ENCODE data around the gene CFAP119.

CFAP119 gene

DNA sequence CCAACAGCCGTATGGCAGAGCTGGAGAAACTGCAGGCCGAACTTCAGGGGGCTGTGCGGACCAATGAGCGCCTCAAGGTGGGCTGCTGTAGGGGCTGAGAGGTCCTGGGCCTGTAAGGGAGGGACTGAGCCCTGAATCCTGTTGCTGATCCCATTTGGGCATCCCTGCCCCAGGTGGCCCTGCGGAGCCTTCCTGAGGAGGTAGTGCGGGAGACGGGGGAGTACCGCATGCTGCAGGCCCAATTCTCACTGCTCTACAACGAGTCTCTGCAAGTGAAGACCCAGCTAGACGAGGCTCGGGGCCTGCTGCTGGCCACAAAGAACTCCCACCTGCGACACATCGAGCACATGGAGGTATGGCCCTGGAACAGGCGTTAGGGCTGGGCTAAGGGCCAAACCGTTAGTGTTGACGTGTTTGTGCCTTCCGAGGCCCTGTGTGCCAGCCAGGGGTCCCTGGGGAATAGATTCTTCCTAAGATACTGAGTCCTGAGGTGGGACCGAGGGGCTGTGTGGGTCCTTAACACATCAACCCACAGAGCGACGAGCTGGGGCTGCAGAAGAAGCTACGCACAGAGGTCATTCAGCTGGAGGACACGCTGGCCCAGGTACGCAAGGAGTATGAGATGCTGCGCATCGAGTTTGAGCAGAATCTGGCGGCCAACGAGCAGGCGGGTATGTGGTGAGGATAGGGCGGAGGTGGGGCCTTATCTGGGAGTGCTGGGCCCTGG, 4.5 kb upstream of the CFAP119 start:
- DNase-seq (ENCODE audit: extremely low read depth, low read depth) = no peak
- TF ChIP-seq, protein P1, sequence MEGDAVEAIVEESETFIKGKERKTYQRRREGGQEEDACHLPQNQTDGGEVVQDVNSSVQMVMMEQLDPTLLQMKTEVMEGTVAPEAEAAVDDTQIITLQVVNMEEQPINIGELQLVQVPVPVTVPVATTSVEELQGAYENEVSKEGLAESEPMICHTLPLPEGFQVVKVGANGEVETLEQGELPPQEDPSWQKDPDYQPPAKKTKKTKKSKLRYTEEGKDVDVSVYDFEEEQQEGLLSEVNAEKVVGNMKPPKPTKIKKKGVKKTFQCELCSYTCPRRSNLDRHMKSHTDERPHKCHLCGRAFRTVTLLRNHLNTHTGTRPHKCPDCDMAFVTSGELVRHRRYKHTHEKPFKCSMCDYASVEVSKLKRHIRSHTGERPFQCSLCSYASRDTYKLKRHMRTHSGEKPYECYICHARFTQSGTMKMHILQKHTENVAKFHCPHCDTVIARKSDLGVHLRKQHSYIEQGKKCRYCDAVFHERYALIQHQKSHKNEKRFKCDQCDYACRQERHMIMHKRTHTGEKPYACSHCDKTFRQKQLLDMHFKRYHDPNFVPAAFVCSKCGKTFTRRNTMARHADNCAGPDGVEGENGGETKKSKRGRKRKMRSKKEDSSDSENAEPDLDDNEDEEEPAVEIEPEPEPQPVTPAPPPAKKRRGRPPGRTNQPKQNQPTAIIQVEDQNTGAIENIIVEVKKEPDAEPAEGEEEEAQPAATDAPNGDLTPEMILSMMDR (IDR thresholded peaks at IDR 0.05; ENCODE audit: low read depth, low read length) = no peak

DNA sequence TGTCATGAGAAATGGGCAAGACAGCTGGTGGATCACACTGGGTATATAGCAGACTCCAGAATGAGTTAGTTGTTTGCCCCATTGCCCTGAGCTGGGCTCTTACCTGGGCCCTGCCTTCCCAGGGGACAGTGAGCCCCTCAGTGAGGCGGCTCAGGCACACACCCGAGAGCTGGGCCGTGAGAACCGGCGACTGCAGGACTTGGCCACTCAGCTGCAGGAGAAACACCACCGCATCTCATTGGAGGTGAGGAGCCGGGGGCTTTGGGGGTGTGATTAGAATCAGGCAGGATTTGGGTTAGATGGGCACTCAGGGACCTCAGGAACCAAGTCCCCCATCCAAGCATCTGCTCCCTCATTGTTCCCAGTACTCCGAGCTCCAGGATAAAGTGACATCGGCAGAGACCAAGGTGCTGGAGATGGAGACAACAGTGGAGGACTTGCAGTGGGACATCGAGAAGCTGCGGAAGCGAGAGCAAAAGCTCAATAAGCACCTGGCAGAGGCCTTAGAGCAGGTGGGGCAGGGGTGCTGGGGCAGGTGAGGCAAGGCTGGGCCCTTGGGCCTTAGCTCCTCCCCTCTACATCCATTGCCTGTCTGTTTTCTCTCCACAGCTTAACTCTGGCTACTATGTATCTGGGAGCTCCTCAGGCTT, 3.1 kb upstream of the CFAP119 start:
- TF ChIP-seq, protein P1 (IDR thresholded peaks at IDR 0.05; ENCODE audit: low read depth, low read length) = no peak
- DNase-seq (ENCODE audit: extremely low read depth, low read depth) = no peak

DNA sequence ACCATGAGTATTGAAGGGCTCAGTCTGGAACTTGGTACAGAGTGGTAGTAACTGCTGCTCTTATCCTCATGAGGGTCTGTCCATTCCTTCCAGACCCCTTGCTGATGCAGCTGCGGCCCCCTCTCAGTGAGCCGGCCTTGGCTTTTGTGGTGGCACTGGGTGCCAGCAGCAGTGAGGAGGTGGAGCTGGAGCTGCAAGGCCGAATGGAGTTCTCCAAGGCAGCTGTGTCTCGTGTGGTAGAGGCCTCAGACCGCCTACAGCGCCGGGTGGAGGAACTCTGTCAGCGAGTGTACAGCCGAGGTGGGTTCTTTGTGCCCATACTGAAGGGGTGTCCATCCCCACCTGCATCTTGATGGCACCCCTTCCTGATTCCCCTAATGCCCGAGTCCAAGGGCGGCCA, 2.2 kb upstream of the CFAP119 start:
- TF ChIP-seq, protein P1 (IDR thresholded peaks at IDR 0.05; ENCODE audit: low read depth, low read length) = no peak
- no peak for DNase-seq (ENCODE audit: extremely low read depth, low read depth)

DNA sequence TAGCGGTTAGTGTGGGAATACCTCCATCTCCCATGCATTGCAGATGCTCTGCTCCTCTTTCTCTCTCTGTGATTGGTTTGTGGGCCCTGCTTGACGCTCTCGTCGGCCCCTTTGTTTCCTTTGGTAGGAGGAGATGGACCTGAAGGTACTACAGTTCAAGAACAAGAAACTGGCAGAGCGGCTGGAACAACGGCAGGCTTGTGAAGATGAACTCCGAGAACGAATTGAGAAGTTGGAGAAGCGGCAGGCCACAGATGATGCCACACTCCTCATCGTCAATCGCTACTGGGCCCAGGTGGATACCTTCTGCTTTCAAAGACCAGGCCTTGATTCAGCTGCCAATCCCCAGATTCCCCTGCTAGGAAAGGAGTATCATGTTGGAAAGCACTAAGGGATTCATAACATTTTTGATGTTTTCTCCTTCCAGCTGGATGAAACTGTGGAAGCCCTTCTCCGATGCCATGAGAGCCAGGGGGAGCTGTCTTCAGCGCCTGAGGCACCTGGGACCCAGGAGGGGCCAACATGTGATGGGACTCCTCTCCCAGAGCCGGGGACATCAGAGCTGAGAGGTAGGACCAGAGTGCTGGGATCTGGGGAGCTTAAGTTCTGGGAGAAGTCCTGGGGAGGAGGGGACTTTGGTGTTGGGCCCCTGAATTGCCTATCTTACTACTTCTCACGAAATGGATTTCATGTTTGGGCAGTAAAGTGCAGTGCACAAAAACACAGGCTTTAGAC, 1.3 kb upstream of the CFAP119 start:
- TF ChIP-seq, protein P1 (IDR thresholded peaks at IDR 0.05; ENCODE audit: low read depth, low read length) = no peak
- no peak for DNase-seq (ENCODE audit: extremely low read depth, low read depth)

DNA sequence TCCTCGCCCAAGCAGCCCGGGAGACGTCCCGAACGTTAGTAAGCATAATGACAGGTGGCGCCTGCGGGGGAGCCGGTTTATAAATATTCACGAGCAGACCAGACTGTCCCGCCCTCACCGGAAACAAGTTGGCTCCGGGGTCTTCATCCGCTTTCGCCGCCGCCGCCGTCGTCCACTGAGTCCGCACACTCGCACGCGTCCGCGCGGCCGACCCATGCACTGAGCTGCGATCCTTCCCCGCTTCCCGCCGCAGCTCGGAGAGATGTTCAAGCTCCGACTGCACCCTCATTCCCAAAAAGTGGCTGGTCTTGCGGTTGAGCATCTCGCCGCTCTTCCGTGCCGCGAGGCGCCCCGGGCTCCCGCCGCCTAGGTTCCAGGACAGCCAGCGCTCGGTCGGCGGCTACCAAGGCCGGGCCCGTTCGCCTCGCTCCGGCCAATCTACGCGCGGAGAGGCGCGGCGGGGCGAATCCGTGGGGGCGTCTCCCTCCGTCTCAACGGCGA, 385 bp downstream of the CFAP119 start:
- TF ChIP-seq, protein P1 (IDR thresholded peaks at IDR 0.05; ENCODE audit: low read depth, low read length) = no peak
- DNase-seq (ENCODE audit: extremely low read depth, low read depth) = no peak

DNA sequence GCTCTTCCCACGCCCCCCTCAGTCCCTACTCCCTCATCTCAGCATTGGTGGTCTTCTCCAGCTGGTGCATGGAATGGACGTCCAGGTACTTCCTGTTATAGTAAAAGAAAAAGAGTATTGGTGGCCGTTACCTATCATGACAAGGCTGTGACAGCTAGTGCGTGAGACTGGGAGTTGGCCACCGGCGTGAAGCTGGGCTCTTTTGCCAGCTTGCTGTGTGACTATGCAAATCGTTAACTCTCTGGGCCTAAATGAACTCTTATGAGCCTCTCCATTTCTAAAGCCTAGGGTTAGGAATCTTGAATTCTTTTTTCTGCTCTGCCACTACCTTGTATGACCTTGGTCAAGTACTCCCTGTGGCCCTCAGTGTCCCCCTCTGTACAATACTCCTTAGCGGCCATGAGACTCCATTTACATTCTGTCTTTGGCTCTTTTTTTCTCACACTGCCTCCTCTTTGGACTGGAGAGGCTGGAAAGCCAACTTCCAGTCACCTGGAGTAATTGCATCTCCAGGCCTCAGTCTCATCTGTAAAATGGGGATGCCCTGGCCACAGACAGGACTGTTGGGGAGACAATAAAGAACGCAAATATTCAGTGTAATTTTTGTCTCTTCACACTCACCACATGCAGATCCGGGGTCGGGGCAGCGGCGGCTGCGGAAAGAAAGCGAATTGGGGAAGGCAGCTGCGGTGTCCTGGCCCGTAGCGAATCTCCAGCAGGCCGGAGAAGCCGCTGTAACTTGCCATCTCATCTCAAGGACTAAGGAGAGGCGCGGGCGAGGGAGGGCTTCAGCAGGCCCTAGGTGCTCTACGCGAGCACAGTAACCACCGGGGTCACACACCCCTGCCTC, 1.1 kb downstream of the CFAP119 start:
- no peak for DNase-seq (ENCODE audit: extremely low read depth, low read depth)
- TF ChIP-seq, protein P1 (IDR thresholded peaks at IDR 0.05; ENCODE audit: low read depth, low read length) = no peak

All from AG09319 (cell line).